Endothelial cell of umbilical vein (primary cell): ENCODE data around the gene PPP2R3B. TPM values are rescaled to one million over a fixed set of nuclear protein-coding genes. Genes with fewer than 3 reads are reported as not detected.
A peak's percentile ranks its signal among the peaks of the same experiment; 100 is the strongest.

ENCODE experiments used
- BruUV-seq: library from RNA; stranded (reverse); fragments of 400-500 nt; replicated peaks from 2 replicates; lab custom pipeline; 2021; lab: Mats Ljungman, UMichigan
- CTCF ChIA-PET: fragments of 300-600, 350-600 bp; sonication (Branson Sonifier 250); formaldehyde crosslinking; loops from one replicate; lab custom pipeline; 2021; ENCODE audit warnings: antibody characterized with exemption, inconsistent platforms; lab: Charles Lee
- POLR2A ChIA-PET: fragments of 300-600, 350-600 bp; sonication (Branson Sonifier 250); formaldehyde crosslinking; loops from one replicate; lab custom pipeline; 2021; ENCODE audit warnings: antibody characterized with exemption, inconsistent platforms; lab: Charles Lee
- DNase-seq: peaks from one replicate; pipeline ENCODE4 v3.0.0-alpha.2; 2011; ENCODE audit warnings: low read depth, low spot score
- FAIRE-seq: peaks from 2 replicates; lab custom pipeline; 2011; peaks lifted over from hg19 to GRCh38; lab: Jason Lieb, UNC
- H2AFZ ChIP-seq: 2 replicates; pipeline ENCODE4 v1.6.0; 2012; ENCODE audit warnings: low read depth, low read length, control low read depth, inconsistent platforms
- H3K27ac ChIP-seq: 2 replicates; pipeline ENCODE4 v1.5.1; 2011; ENCODE audit warnings: low read depth, mild to moderate bottlenecking, control low read depth, low read length, moderate library complexity; ENCODE audit not compliant: insufficient read depth
- H3K27me3 ChIP-seq, 2 experiments: 2 replicates each; pipeline versions ENCODE4 v1.6.0 to v1.6.1; 2011; ENCODE audit warnings: low read length in 2 of 2, mixed read lengths in 1 of 2; ENCODE audit not compliant: control insufficient read depth in 2 of 2, insufficient read depth in 2 of 2
- H3K36me3 ChIP-seq, 2 experiments: 2 replicates in 1 of 2; 3 replicates in 1 of 2; pipeline ENCODE4 v1.5.1; 2011; ENCODE audit warnings: low read length in 2 of 2, mild to moderate bottlenecking in 1 of 2, moderate library complexity in 1 of 2; ENCODE audit not compliant: control insufficient read depth in 2 of 2, insufficient read depth in 2 of 2; ENCODE audit errors: extremely low read depth in 1 of 2
- H3K4me1 ChIP-seq: 3 replicates; pipeline ENCODE4 v1.5.1; 2011; ENCODE audit warnings: mild to moderate bottlenecking, low read length; ENCODE audit not compliant: control insufficient read depth, insufficient read depth; ENCODE audit errors: extremely low read depth
- H3K4me2 ChIP-seq: 2 replicates; pipeline ENCODE4 v1.6.1; 2011; ENCODE audit warnings: low read length, control low read depth, mixed read lengths; ENCODE audit not compliant: insufficient read depth
- H3K4me3 ChIP-seq, 3 experiments: fragments of 200-600 bp in 1 of 3; sonication (generic), shearing (Covaris generic) in 1 of 3; replicated peaks in 1 of 3; 2 replicates each; pipeline ENCODE4 v1.5.1; 2011 to 2016; ENCODE audit warnings: control low read depth in 3 of 3, low read length in 3 of 3, mild to moderate bottlenecking in 2 of 3, inconsistent platforms in 1 of 3, low read depth in 1 of 3, moderate library complexity in 1 of 3; ENCODE audit not compliant: insufficient read depth in 1 of 3
- H3K79me2 ChIP-seq: 2 replicates; pipeline ENCODE4 v1.6.0; 2012; ENCODE audit warnings: low read length, inconsistent platforms; ENCODE audit not compliant: control insufficient read depth, insufficient read depth
- H3K9ac ChIP-seq: replicated peaks from 2 replicates; pipeline ENCODE3; 2011; ENCODE audit warnings: low read length, control low read depth; ENCODE audit not compliant: insufficient read depth; ENCODE audit errors: extremely low read depth
- H3K9me1 ChIP-seq: replicated peaks from 3 replicates; pipeline ENCODE4 v1.6.0; 2011; ENCODE audit warnings: mild to moderate bottlenecking, low read length; ENCODE audit not compliant: control insufficient read depth, insufficient read depth; ENCODE audit errors: extremely low read depth
- H3K9me3 ChIP-seq: replicated peaks from 2 replicates; pipeline ENCODE4 v1.5.1; 2012; ENCODE audit warnings: low read length, inconsistent platforms; ENCODE audit not compliant: control insufficient read depth, insufficient read depth
- H4K20me1 ChIP-seq: replicated peaks from 2 replicates; pipeline ENCODE3; 2011; ENCODE audit warnings: mild to moderate bottlenecking, low read length; ENCODE audit not compliant: control insufficient read depth, insufficient read depth; ENCODE audit errors: extremely low read depth
- EZH2 ChIP-seq: IDR thresholded peaks from 2 replicates; pipeline ENCODE4 v1.6.1; 2012; ENCODE audit warnings: borderline replicate concordance, low read depth, mild to moderate bottlenecking, moderate library complexity, low read length, inconsistent platforms; ENCODE audit not compliant: severe bottlenecking
- GATA2 ChIP-seq: IDR thresholded peaks from 2 replicates; pipeline ENCODE4 v1.7.0; 2011; ENCODE audit warnings: low read depth, mild to moderate bottlenecking, moderate library complexity, mixed read lengths, low read length; ENCODE audit not compliant: insufficient read length, insufficient read depth
- JUN ChIP-seq: IDR thresholded peaks from 2 replicates; pipeline ENCODE4 v1.6.1; 2011; ENCODE audit warnings: borderline replicate concordance, low read depth; ENCODE audit not compliant: insufficient read length, insufficient read depth
- MYC ChIP-seq: IDR thresholded peaks from one replicate; pipeline ENCODE4 v1.6.1; 2011; ENCODE audit warnings: mild to moderate bottlenecking, low read depth, low read length
- POLR2A ChIP-seq: IDR thresholded peaks from 2 replicates; pipeline ENCODE4 v1.6.1; 2012; ENCODE audit warnings: low read depth, mild to moderate bottlenecking, control low read depth, low read length
- POLR2AphosphoS5 ChIP-seq: IDR thresholded peaks from 2 replicates; pipeline ENCODE4 v1.6.1; 2012; ENCODE audit warnings: low read depth, mild to moderate bottlenecking, control low read depth, low read length, moderate library complexity; ENCODE audit not compliant: insufficient read depth
- dilution Hi-C: fragments of 300-500 bp; cut with MboI; formaldehyde crosslinking; loops from one replicate; pipeline ENCODE4 v1.15.0; 2019; ENCODE audit warnings: low sequenced_read_pairs; ENCODE audit not compliant: extremely low pct_ligation_motif_present
- intact Hi-C: fragments of 100-400 bp; cut with micrococcal nuclease; formaldehyde crosslinking; loops from one replicate; pipeline ENCODE4 v1.10.0; 2022
- polyA plus RNA-seq, 4 experiments: library from polyadenylated mRNA; depleted of rRNA in 3 of 4; stranded (reverse) in 3 of 4; unstranded in 1 of 4; fragments of >200 nt; gene quantifications; 2 replicates each; pipeline versions ENCODE4 v1.2.1 to v1.2.3, GENCODE V29; 2011 to 2012; ENCODE audit warnings: missing spikeins in 1 of 4
- total RNA-seq: library from RNA; stranded (reverse); gene quantifications from 2 replicates; pipeline ENCODE4 v1.2.3, GENCODE V29; 2021
- TF ChIP-seq, protein P1 (sequence below), 2 donors: IDR thresholded peaks; 1 replicate in 1 of 2; 2 replicates in 1 of 2; pipeline ENCODE4 v1.5.1; 2011; ENCODE audit warnings: low read length in 2 of 2, mild to moderate bottlenecking in 2 of 2, moderate library complexity in 2 of 2, control low read depth in 1 of 2, inconsistent platforms in 1 of 2, low read depth in 1 of 2; ENCODE audit not compliant: insufficient read depth in 1 of 2; ENCODE audit errors: extremely low read depth in 1 of 2

PPP2R3B gene
- total and polyA plus RNA-seq, 2 donors (not counting 3 experiments of a cell fraction or from before 2014, with no cell fraction given): 19.1 to 33.6 TPM

DNA sequence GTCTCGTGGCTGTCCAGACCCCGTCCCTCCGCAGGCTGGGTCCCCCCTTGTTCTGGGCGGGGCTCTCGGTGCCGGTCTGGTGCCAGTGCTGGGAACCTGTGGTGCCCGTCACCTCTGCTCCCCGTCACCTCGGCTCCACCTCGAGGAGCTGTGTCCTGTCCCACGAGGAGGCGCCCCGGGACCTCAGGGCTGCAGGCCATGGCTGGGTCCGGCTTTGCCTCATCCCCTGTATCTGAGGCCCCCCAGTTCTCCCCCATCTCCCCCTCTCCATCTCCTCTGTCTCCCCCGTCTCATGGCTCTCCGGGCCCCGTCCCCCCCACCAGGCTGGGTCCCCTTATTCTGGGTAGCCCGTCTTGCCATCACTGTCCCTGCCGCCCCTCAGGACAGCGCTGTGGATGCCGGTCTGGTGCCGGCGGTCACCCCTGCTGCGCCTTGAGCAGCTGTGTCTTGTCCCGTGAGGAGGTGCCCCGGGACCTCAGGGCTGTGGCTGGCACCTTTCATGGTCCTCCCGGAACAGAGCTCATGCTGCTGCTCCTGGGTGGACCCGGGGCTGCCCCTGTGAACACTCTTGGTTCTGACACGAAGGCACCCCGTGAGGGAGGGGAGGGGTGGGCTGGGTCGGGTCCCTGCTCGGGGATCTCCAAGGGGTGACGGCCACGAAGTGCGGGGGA is 54.7 kb downstream of the PPP2R3B start:
- Histone ChIP-seq H3K9me3 (no peaks in the 10 kb centered on the region), H3K4me1 (no peaks in the 10 kb centered on the region), H2AFZ (peak overlapping the region; percentile 87), H3K4me3 (no peak overlapping the region), H4K20me1 (no peaks in the 10 kb centered on the region), H3K36me3 (no peaks in the 10 kb centered on the region), H3K27ac (no peak overlapping the region), H3K79me2 (no peaks in the 10 kb centered on the region), H3K4me2 (peak overlapping the region; percentile 46), H3K9ac (peak overlapping the region; percentile 9), H3K9me1 (no peaks in the 10 kb centered on the region), H3K27me3 (peaks cover 0 to 3% of the 10 kb centered on the region in 2 experiments)
- DNase-seq (no peak), FAIRE-seq (no peak)
- TF ChIP-seq EZH2 (no peak), GATA2 (no peak), MYC (no peak), POLR2AphosphoS5 (no peak), POLR2A (no peak), JUN (no peak)
- TF ChIP-seq, protein P1, sequence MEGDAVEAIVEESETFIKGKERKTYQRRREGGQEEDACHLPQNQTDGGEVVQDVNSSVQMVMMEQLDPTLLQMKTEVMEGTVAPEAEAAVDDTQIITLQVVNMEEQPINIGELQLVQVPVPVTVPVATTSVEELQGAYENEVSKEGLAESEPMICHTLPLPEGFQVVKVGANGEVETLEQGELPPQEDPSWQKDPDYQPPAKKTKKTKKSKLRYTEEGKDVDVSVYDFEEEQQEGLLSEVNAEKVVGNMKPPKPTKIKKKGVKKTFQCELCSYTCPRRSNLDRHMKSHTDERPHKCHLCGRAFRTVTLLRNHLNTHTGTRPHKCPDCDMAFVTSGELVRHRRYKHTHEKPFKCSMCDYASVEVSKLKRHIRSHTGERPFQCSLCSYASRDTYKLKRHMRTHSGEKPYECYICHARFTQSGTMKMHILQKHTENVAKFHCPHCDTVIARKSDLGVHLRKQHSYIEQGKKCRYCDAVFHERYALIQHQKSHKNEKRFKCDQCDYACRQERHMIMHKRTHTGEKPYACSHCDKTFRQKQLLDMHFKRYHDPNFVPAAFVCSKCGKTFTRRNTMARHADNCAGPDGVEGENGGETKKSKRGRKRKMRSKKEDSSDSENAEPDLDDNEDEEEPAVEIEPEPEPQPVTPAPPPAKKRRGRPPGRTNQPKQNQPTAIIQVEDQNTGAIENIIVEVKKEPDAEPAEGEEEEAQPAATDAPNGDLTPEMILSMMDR (IDR thresholded peaks at IDR 0.05; ENCODE audit: extremely low read depth in 1 of 2, insufficient read depth in 1 of 2, low read depth in 1 of 2, low read length in 2 of 2): no peak
- intact Hi-C loops (no loop called here), dilution Hi-C loops (no loop called here)
- BruUV-seq: no TSS peak
- CTCF ChIA-PET: no interaction called here
- POLR2A ChIA-PET: no interaction called here
